GM18502 (cell line): ENCODE measurements around the gene CHIT1.

Experiments used
- ATAC-seq: cut with Tn5 transposase; IDR thresholded peaks from one replicate; pipeline ENCODE4 v1.9.1; 2021; ENCODE audit warnings: mild to moderate bottlenecking; ENCODE audit not compliant: unreplicated experiment, poor library complexity

Gene CHIT1

GRCh38 chr1:203219171-203219570 is 10.3 kb downstream of the CHIT1 start:
- ATAC-seq: no peak

GRCh38 chr1:203217668-203218067 is 11.8 kb downstream of the CHIT1 start:
- no peak for ATAC-seq

GRCh38 chr1:203217139-203217655 is 12.3 kb downstream of the CHIT1 start:
- ATAC-seq: no peak

- no peak for ATAC-seq
Measured at GRCh38 chr1:203216274-203217138, 13.0 kb downstream of the CHIT1 start.

- ATAC-seq: no peak
Measured at GRCh38 chr1:203215573-203215972, 13.9 kb downstream of the CHIT1 start.

- no peak for ATAC-seq
Measured at GRCh38 chr1:203214871-203215270, 14.6 kb downstream of the CHIT1 start.

GRCh38 chr1:203213126-203213525 is 16.3 kb downstream of the CHIT1 start:
- ATAC-seq: no peak

GRCh38 chr1:203211812-203212211 is 17.7 kb downstream of the CHIT1 start:
- no peak for ATAC-seq

GRCh38 chr1:203210988-203211387 is 18.5 kb downstream of the CHIT1 start:
- ATAC-seq: no peak

- no peak for ATAC-seq
Measured at GRCh38 chr1:203210350-203210749, 19.1 kb downstream of the CHIT1 start.

GRCh38 chr1:203208181-203208580 is 21.3 kb downstream of the CHIT1 start:
- ATAC-seq: no peak

- ATAC-seq: no peak
Measured at GRCh38 chr1:203207751-203208150, 21.7 kb downstream of the CHIT1 start.

- ATAC-seq: no peak
Measured at GRCh38 chr1:203206129-203206687, 23.3 kb downstream of the CHIT1 start.

GRCh38 chr1:203204756-203205155 is 24.7 kb downstream of the CHIT1 start:
- ATAC-seq: no peak

- ATAC-seq: no peak
Measured at GRCh38 chr1:203202431-203203245, 26.8 kb downstream of the CHIT1 start.

- ATAC-seq: no peak
Measured at GRCh38 chr1:203201516-203202205, 27.8 kb downstream of the CHIT1 start.

- no peak for ATAC-seq
Measured at GRCh38 chr1:203200916-203201315, 28.6 kb downstream of the CHIT1 start.

- no peak for ATAC-seq
Measured at GRCh38 chr1:203199816-203200571, 29.5 kb downstream of the CHIT1 start.

GRCh38 chr1:203199481-203199815 is 30.0 kb downstream of the CHIT1 start:
- no peak for ATAC-seq

- ATAC-seq: no peak
Measured at GRCh38 chr1:203199002-203199401, 30.5 kb downstream of the CHIT1 start.
